ENCODE results near the gene SLC35F1.

The SLC35F1 gene

GRCh38 chr6:117938311-117938995 lies 31.4 kb downstream of the SLC35F1 start:
- DNase-seq (ENCODE audit: low read depth, low spot score): no peak
- no peaks in the 10 kb centered on the region for H3K36me3 ChIP-seq (ENCODE audit: insufficient read depth, insufficient read length, low read length)
- no peaks in the 10 kb centered on the region for H3K4me1 ChIP-seq (ENCODE audit: insufficient read depth, insufficient read length)
- H3K9ac ChIP-seq (ENCODE audit: insufficient read length, low read depth): no peak overlapping the region
- no peaks in the 10 kb centered on the region for H3K27me3 ChIP-seq (ENCODE audit: insufficient read depth, insufficient read length)
- no peaks in the 10 kb centered on the region for H3K9me3 ChIP-seq (ENCODE audit: insufficient read depth, low read length)
- no peak overlapping the region for H3K4me3 ChIP-seq (ENCODE audit: insufficient read length, low read depth)
- TF ChIP-seq SUZ12 (IDR thresholded peaks at IDR 0.05; ENCODE audit: extremely low read depth, insufficient read depth, insufficient read length): no peak
- no peak for TF ChIP-seq YY1 (IDR thresholded peaks at IDR 0.05; ENCODE audit: insufficient read depth, insufficient read length)
- TF ChIP-seq ZNF274 (IDR thresholded peaks at IDR 0.05; ENCODE audit: low read depth, low read length): no peak

GRCh38 chr6:117947234-117947633 lies 40.2 kb downstream of the SLC35F1 start:
- no peaks in the 10 kb centered on the region for H3K4me1 ChIP-seq (ENCODE audit: insufficient read depth, insufficient read length)
- no peaks in the 10 kb centered on the region for H3K9me3 ChIP-seq (ENCODE audit: insufficient read depth, low read length)
- H3K27me3 ChIP-seq (ENCODE audit: insufficient read depth, insufficient read length): no peaks in the 10 kb centered on the region
- TF ChIP-seq ZNF274 (IDR thresholded peaks at IDR 0.05; ENCODE audit: low read depth, low read length): no peak
- TF ChIP-seq SUZ12 (IDR thresholded peaks at IDR 0.05; ENCODE audit: extremely low read depth, insufficient read depth, insufficient read length): no peak
- TF ChIP-seq YY1 (IDR thresholded peaks at IDR 0.05; ENCODE audit: insufficient read depth, insufficient read length): no peak
- no peak overlapping the region for H3K9ac ChIP-seq (ENCODE audit: insufficient read length, low read depth)
- no peak overlapping the region for H3K4me3 ChIP-seq (ENCODE audit: insufficient read length, low read depth)
- H3K36me3 ChIP-seq (ENCODE audit: insufficient read depth, insufficient read length, low read length): no peaks in the 10 kb centered on the region
- DNase-seq (ENCODE audit: low read depth, low spot score): no peak

- H3K27me3 ChIP-seq (ENCODE audit: insufficient read depth, insufficient read length): no peaks in the 10 kb centered on the region
- no peak overlapping the region for H3K9ac ChIP-seq (ENCODE audit: insufficient read length, low read depth)
- no peaks in the 10 kb centered on the region for H3K36me3 ChIP-seq (ENCODE audit: insufficient read depth, insufficient read length, low read length)
- DNase-seq (ENCODE audit: low read depth, low spot score): peak; percentile 72
- H3K4me3 ChIP-seq (ENCODE audit: insufficient read length, low read depth): no peak overlapping the region
- TF ChIP-seq YY1 (IDR thresholded peaks at IDR 0.05; ENCODE audit: insufficient read depth, insufficient read length): no peak
- TF ChIP-seq SUZ12 (IDR thresholded peaks at IDR 0.05; ENCODE audit: extremely low read depth, insufficient read depth, insufficient read length): no peak
- TF ChIP-seq ZNF274 (IDR thresholded peaks at IDR 0.05; ENCODE audit: low read depth, low read length): no peak
- no peaks in the 10 kb centered on the region for H3K9me3 ChIP-seq (ENCODE audit: insufficient read depth, low read length)
- H3K4me1 ChIP-seq (ENCODE audit: insufficient read depth, insufficient read length): no peaks in the 10 kb centered on the region
These were observed 44.7 kb downstream of the SLC35F1 start for GRCh38 chr6:117951783-117952182.

- no peak for DNase-seq (ENCODE audit: low read depth, low spot score)
- no peak overlapping the region for H3K4me3 ChIP-seq (ENCODE audit: insufficient read length, low read depth)
- H3K9ac ChIP-seq (ENCODE audit: insufficient read length, low read depth): no peak overlapping the region
- TF ChIP-seq ZNF274 (IDR thresholded peaks at IDR 0.05; ENCODE audit: low read depth, low read length) (no peak), YY1 (IDR thresholded peaks at IDR 0.05; ENCODE audit: insufficient read depth, insufficient read length) (no peak), SUZ12 (IDR thresholded peaks at IDR 0.05; ENCODE audit: extremely low read depth, insufficient read depth, insufficient read length) (no peak)
- H3K9me3 ChIP-seq (ENCODE audit: insufficient read depth, low read length): no peaks in the 10 kb centered on the region
- no peaks in the 10 kb centered on the region for H3K4me1 ChIP-seq (ENCODE audit: insufficient read depth, insufficient read length)
- H3K36me3 ChIP-seq (ENCODE audit: insufficient read depth, insufficient read length, low read length): no peaks in the 10 kb centered on the region
- H3K27me3 ChIP-seq (ENCODE audit: insufficient read depth, insufficient read length): no peaks in the 10 kb centered on the region
These were observed 48.7 kb downstream of the SLC35F1 start for GRCh38 chr6:117955684-117956256.

- H3K36me3 ChIP-seq (ENCODE audit: insufficient read depth, insufficient read length, low read length): no peaks in the 10 kb centered on the region
- no peak for TF ChIP-seq YY1 (IDR thresholded peaks at IDR 0.05; ENCODE audit: insufficient read depth, insufficient read length)
- no peak overlapping the region for H3K9ac ChIP-seq (ENCODE audit: insufficient read length, low read depth)
- no peak for DNase-seq (ENCODE audit: low read depth, low spot score)
- no peaks in the 10 kb centered on the region for H3K4me1 ChIP-seq (ENCODE audit: insufficient read depth, insufficient read length)
- no peak overlapping the region for H3K4me3 ChIP-seq (ENCODE audit: insufficient read length, low read depth)
- H3K27me3 ChIP-seq (ENCODE audit: insufficient read depth, insufficient read length): no peaks in the 10 kb centered on the region
- no peaks in the 10 kb centered on the region for H3K9me3 ChIP-seq (ENCODE audit: insufficient read depth, low read length)
These were observed 49.3 kb downstream of the SLC35F1 start for GRCh38 chr6:117956386-117956785.

GRCh38 chr6:117958536-117958935 lies 51.5 kb downstream of the SLC35F1 start:
- no peak for TF ChIP-seq SUZ12 (IDR thresholded peaks at IDR 0.05; ENCODE audit: extremely low read depth, insufficient read depth, insufficient read length)
- no peak for TF ChIP-seq YY1 (IDR thresholded peaks at IDR 0.05; ENCODE audit: insufficient read depth, insufficient read length)
- no peak for TF ChIP-seq ZNF274 (IDR thresholded peaks at IDR 0.05; ENCODE audit: low read depth, low read length)
- no peak overlapping the region for H3K4me3 ChIP-seq (ENCODE audit: insufficient read length, low read depth)
- H3K9ac ChIP-seq (ENCODE audit: insufficient read length, low read depth): no peak overlapping the region
- H3K36me3 ChIP-seq (ENCODE audit: insufficient read depth, insufficient read length, low read length): no peaks in the 10 kb centered on the region
- H3K9me3 ChIP-seq (ENCODE audit: insufficient read depth, low read length): no peaks in the 10 kb centered on the region
- no peak for DNase-seq (ENCODE audit: low read depth, low spot score)
- no peaks in the 10 kb centered on the region for H3K27me3 ChIP-seq (ENCODE audit: insufficient read depth, insufficient read length)
- H3K4me1 ChIP-seq (ENCODE audit: insufficient read depth, insufficient read length): no peaks in the 10 kb centered on the region

GRCh38 chr6:117960877-117961276 lies 53.8 kb downstream of the SLC35F1 start:
- Histone ChIP-seq H3K9me3 (ENCODE audit: insufficient read depth, low read length) (peaks cover 9% of the 10 kb centered on the region; the same call in 1 of the 2 replicates), H3K9ac (ENCODE audit: insufficient read length, low read depth) (no peak overlapping the region), H3K36me3 (ENCODE audit: insufficient read depth, insufficient read length, low read length) (no peaks in the 10 kb centered on the region), H3K4me1 (ENCODE audit: insufficient read depth, insufficient read length) (no peaks in the 10 kb centered on the region), H3K4me3 (ENCODE audit: insufficient read length, low read depth) (no peak overlapping the region), H3K27me3 (ENCODE audit: insufficient read depth, insufficient read length) (no peaks in the 10 kb centered on the region)
- no peak for DNase-seq (ENCODE audit: low read depth, low spot score)
- no peak for TF ChIP-seq ZNF274 (IDR thresholded peaks at IDR 0.05; ENCODE audit: low read depth, low read length)
- no peak for TF ChIP-seq SUZ12 (IDR thresholded peaks at IDR 0.05; ENCODE audit: extremely low read depth, insufficient read depth, insufficient read length)
- TF ChIP-seq YY1 (IDR thresholded peaks at IDR 0.05; ENCODE audit: insufficient read depth, insufficient read length): no peak
